ENCODE data around the gene NRG2.
A peak's percentile ranks its signal among the peaks of the same experiment; 100 is the strongest.

NRG2 gene

GRCh38 chr5:140054086-140054689 is 11.1 kb upstream of the NRG2 start:
- no peak for DNase-seq (ENCODE audit: low read depth)
- no peak overlapping the region for H3K4me3 ChIP-seq (ENCODE audit: low read depth, low read length)
- TF ChIP-seq, protein P1, sequence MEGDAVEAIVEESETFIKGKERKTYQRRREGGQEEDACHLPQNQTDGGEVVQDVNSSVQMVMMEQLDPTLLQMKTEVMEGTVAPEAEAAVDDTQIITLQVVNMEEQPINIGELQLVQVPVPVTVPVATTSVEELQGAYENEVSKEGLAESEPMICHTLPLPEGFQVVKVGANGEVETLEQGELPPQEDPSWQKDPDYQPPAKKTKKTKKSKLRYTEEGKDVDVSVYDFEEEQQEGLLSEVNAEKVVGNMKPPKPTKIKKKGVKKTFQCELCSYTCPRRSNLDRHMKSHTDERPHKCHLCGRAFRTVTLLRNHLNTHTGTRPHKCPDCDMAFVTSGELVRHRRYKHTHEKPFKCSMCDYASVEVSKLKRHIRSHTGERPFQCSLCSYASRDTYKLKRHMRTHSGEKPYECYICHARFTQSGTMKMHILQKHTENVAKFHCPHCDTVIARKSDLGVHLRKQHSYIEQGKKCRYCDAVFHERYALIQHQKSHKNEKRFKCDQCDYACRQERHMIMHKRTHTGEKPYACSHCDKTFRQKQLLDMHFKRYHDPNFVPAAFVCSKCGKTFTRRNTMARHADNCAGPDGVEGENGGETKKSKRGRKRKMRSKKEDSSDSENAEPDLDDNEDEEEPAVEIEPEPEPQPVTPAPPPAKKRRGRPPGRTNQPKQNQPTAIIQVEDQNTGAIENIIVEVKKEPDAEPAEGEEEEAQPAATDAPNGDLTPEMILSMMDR (IDR thresholded peaks at IDR 0.05; ENCODE audit: insufficient read depth, low read depth, low read length, missing control alignments): no peak

DNA sequence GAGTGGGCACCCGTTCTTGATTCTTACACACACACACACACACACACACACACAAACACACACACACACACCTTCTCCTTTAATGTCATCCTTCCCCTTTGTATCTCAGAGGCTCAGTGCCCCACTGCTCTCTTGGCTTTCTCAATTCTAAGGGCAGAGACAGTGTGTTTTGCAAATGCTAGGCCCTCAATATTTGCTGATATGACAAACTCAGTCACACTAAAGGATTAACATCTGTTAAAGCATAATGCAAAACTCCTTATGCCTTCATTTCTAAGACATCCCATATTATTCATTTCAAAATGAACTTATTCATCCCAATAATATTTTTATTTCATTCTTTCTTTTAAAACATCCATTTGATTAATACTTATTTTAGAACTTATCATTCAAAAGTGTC is 8.9 kb upstream of the NRG2 start:
- TF ChIP-seq, protein P1 (IDR thresholded peaks at IDR 0.05; ENCODE audit: insufficient read depth, low read depth, low read length, missing control alignments): no peak
- no peak overlapping the region for H3K4me3 ChIP-seq (ENCODE audit: low read depth, low read length)
- no peak for DNase-seq (ENCODE audit: low read depth)

- H3K4me3 ChIP-seq (ENCODE audit: low read depth, low read length): no peak overlapping the region
- DNase-seq (ENCODE audit: low read depth): no peak
- TF ChIP-seq, protein P1 (IDR thresholded peaks at IDR 0.05; ENCODE audit: insufficient read depth, low read depth, low read length, missing control alignments): no peak
These were observed 6.6 kb upstream of the NRG2 start for GRCh38 chr5:140049713-140050112.

DNA sequence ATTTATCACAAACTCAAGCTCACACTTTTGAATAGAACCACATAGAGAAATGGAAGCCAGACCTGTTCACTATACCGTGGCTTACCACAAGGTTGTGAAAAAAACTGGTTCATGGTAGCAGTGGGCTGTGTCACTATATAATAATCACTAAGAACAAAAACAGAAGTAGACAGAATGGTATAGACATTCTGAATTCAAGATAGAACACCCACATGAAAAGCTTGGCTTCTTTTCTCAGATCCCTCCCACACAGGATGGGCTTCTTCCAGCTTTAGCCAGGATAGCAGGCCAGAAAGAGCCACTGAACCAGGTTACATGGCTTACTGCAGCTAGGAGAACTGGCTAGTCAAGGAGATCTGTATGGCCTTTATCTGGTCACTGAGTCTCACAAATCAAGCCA is 6.1 kb upstream of the NRG2 start:
- TF ChIP-seq, protein P1 (IDR thresholded peaks at IDR 0.05; ENCODE audit: insufficient read depth, low read depth, low read length, missing control alignments): no peak
- H3K4me3 ChIP-seq (ENCODE audit: low read depth, low read length): no peak overlapping the region
- peak; percentile 41 for DNase-seq (ENCODE audit: low read depth)

- TF ChIP-seq, protein P1 (IDR thresholded peaks at IDR 0.05; ENCODE audit: insufficient read depth, low read depth, low read length, missing control alignments): no peak
- no peak for DNase-seq (ENCODE audit: low read depth)
- H3K4me3 ChIP-seq (ENCODE audit: low read depth, low read length): peak overlapping the region; percentile 89
These were observed 942 bp upstream of the NRG2 start for GRCh38 chr5:140044041-140044440.

DNA sequence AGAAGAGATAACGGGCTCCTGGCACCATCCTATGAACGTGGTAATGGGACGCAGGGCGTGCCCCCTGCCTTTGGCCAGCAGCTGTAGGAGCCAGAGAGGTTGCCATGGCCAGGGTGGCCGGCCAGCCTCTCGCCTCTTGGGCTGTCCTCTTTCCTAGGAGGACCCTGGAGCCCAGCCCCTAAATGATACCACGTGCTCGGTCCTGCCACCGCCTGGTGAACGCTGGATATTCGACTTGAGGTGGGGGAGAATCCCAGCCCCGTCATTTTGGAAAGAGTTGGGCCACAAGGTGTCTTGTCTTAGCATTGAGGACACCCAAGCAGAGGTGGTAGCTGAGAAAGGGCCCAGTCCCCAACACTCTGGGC is 391 bp upstream of the NRG2 start:
- TF ChIP-seq, protein P1 (IDR thresholded peaks at IDR 0.05; ENCODE audit: insufficient read depth, low read depth, low read length, missing control alignments): no peak
- peak; percentile 67 for DNase-seq (ENCODE audit: low read depth)
- peak overlapping the region; percentile 89 for H3K4me3 ChIP-seq (ENCODE audit: low read depth, low read length)

GRCh38 chr5:140042393-140042642 is 781 bp downstream of the NRG2 start:
- DNase-seq (ENCODE audit: low read depth): no peak
- TF ChIP-seq, protein P1 (IDR thresholded peaks at IDR 0.05; ENCODE audit: insufficient read depth, low read depth, low read length, missing control alignments): no peak
- peak overlapping the region; percentile 89 for H3K4me3 ChIP-seq (ENCODE audit: low read depth, low read length)

Measured in GM12865 (cell line).